GM21423 (cell line): ENCODE measurements around the gene SFTPA2.
"Not testable (repeated sequence)": the region's sequence is repeated elsewhere in the genome, so short reads cannot be mapped to it uniquely, and the experiment has no call there.

Experiments
- ATAC-seq: cut with Tn5 transposase; IDR thresholded peaks from one replicate; pipeline ENCODE4 v1.9.1; 2021; ENCODE audit warnings: mild to moderate bottlenecking, moderate library complexity; ENCODE audit not compliant: unreplicated experiment

Gene SFTPA2

GRCh38 chr10:79560160-79560709 lies at the start of gene SFTPA2:
Gene SFTPA2, minus strand, starts transcription at chr10:79560407. Its CDS starts 924 bp downstream, at chr10:79559483.
- no peak for ATAC-seq

- ATAC-seq, result no peak
Observed at GRCh38 chr10:79608505-79609375, 48.5 kb upstream of the SFTPA2 start.

GRCh38 chr10:79605308-79605707 lies 45.1 kb upstream of the SFTPA2 start:
- no peak for ATAC-seq

- ATAC-seq, result no peak
Observed at GRCh38 chr10:79604294-79604693, 44.1 kb upstream of the SFTPA2 start.

- no peak for ATAC-seq
Observed at GRCh38 chr10:79602953-79603352, 42.7 kb upstream of the SFTPA2 start.

- ATAC-seq, result no peak
Observed at GRCh38 chr10:79601939-79602338, 41.7 kb upstream of the SFTPA2 start.

- not testable (repeated sequence) for ATAC-seq
Observed at GRCh38 chr10:79599644-79600043, 39.4 kb upstream of the SFTPA2 start.

GRCh38 chr10:79595510-79595909 lies 35.3 kb upstream of the SFTPA2 start:
- no peak for ATAC-seq

- ATAC-seq, result not testable (repeated sequence)
Observed at GRCh38 chr10:79594565-79594964, 34.4 kb upstream of the SFTPA2 start.

GRCh38 chr10:79593377-79593776 lies 33.2 kb upstream of the SFTPA2 start:
- ATAC-seq, result no peak

GRCh38 chr10:79588800-79589199 lies 28.6 kb upstream of the SFTPA2 start:
- ATAC-seq, result no peak

- no peak for ATAC-seq
Observed at GRCh38 chr10:79586933-79587332, 26.7 kb upstream of the SFTPA2 start.

- no peak for ATAC-seq
Observed at GRCh38 chr10:79585870-79586527, 25.8 kb upstream of the SFTPA2 start.

- ATAC-seq, result no peak
Observed at GRCh38 chr10:79583488-79584024, 23.3 kb upstream of the SFTPA2 start.

GRCh38 chr10:79582954-79583353 lies 22.7 kb upstream of the SFTPA2 start:
- ATAC-seq, result not testable (repeated sequence)

- ATAC-seq, result no peak
Observed at GRCh38 chr10:79582096-79582495, 21.9 kb upstream of the SFTPA2 start.

GRCh38 chr10:79581044-79581443 lies 20.8 kb upstream of the SFTPA2 start:
- ATAC-seq, result no peak

- no peak for ATAC-seq
Observed at GRCh38 chr10:79579361-79579760, 19.2 kb upstream of the SFTPA2 start.

GRCh38 chr10:79570624-79571023 lies 10.4 kb upstream of the SFTPA2 start:
- not testable (repeated sequence) for ATAC-seq

- ATAC-seq, result no peak
Observed at GRCh38 chr10:79563426-79563825, 3.2 kb upstream of the SFTPA2 start.

GRCh38 chr10:79562135-79562756 lies 2.0 kb upstream of the SFTPA2 start:
- peak; percentile 80 for ATAC-seq
